ENCODE measurements around the gene GRIK3.

The GRIK3 gene

GRCh38 chr1:36963006-36963405 lies 71.3 kb downstream of the GRIK3 start:
- Histone ChIP-seq H2BK120ac (ENCODE audit: low read depth, low read length) (no peak overlapping the region), H2AK5ac (ENCODE audit: low read length) (no peak overlapping the region), H3K4me1 (ENCODE audit: control insufficient read depth, low read depth, low read length) (no peaks in the 10 kb centered on the region), H4K8ac (ENCODE audit: low read depth, low read length) (no peak overlapping the region), H3K27me3 (ENCODE audit: insufficient read depth, low read length, poor library complexity) (no peaks in the 10 kb centered on the region), H2BK5ac (ENCODE audit: low read length) (no peak overlapping the region), H3K4me2 (ENCODE audit: low read length) (no peak overlapping the region), H3K23ac (ENCODE audit: low read length) (no peak overlapping the region), H3K18ac (ENCODE audit: low read length) (no peak overlapping the region), H3K56ac (ENCODE audit: low read length) (no peak overlapping the region), H3K79me1 (ENCODE audit: low read length) (no peaks in the 10 kb centered on the region), H4K5ac (ENCODE audit: low read length) (no peak overlapping the region), H3K4ac (ENCODE audit: low read depth, low read length) (no peak overlapping the region), H3K36me3 (ENCODE audit: control insufficient read depth, insufficient read depth, low read length) (no peaks in the 10 kb centered on the region), H2BK15ac (replicated peaks; ENCODE audit: low read depth) (no peak overlapping the region), H3K9ac (ENCODE audit: low read length) (no peak overlapping the region), H3K27ac (ENCODE audit: low read depth, low read length) (no peak overlapping the region), H3K4me3 (ENCODE audit: low read length) (no peak overlapping the region), H3K79me2 (ENCODE audit: control insufficient read depth, insufficient read depth, low read length) (no peaks in the 10 kb centered on the region)
- no CpG with 5 or more reads among the region's 11 CpGs for WGBS (ENCODE audit: extremely low coverage, insufficient coverage, low lambda C conversion rate)
- DNase-seq: no peak

DNA sequence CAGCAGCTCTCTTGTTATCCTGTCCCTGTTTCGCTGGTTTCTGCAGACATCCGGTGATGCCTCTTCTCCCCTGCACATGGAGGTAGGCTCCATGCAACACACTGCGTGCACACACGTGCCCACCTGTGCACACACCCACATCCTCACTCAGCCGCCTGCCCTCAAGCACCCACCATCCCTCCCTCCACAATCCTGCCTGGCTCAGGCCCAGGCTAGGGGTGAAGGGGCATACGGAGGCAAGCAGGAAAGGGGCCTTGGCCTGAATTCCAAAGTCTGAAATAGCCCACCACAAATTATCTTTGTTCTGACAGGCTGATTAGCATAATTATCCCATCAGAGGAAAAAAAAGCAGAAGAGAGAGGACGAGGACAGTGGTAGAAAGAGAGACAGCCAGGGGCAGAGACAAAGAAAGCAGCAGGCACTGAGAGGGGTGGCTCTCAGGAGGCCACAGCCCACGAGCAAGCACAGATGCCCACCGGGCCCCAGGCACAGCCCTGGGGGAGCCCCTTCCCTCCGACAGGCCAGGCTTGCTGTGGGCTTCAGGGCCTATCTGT lies 73.2 kb downstream of the GRIK3 start:
- Histone ChIP-seq H2AK5ac (ENCODE audit: low read length) (no peak overlapping the region), H3K4me1 (ENCODE audit: control insufficient read depth, low read depth, low read length) (no peaks in the 10 kb centered on the region), H3K4me3 (ENCODE audit: low read length) (no peak overlapping the region), H3K79me2 (ENCODE audit: control insufficient read depth, insufficient read depth, low read length) (no peaks in the 10 kb centered on the region), H3K18ac (ENCODE audit: low read length) (no peak overlapping the region), H3K4ac (ENCODE audit: low read depth, low read length) (no peak overlapping the region), H3K23ac (ENCODE audit: low read length) (no peak overlapping the region), H2BK15ac (replicated peaks; ENCODE audit: low read depth) (no peak overlapping the region), H3K9ac (ENCODE audit: low read length) (no peak overlapping the region), H3K56ac (ENCODE audit: low read length) (no peak overlapping the region), H3K27me3 (ENCODE audit: insufficient read depth, low read length, poor library complexity) (no peaks in the 10 kb centered on the region), H2BK5ac (ENCODE audit: low read length) (no peak overlapping the region), H4K8ac (ENCODE audit: low read depth, low read length) (no peak overlapping the region), H3K79me1 (ENCODE audit: low read length) (no peaks in the 10 kb centered on the region), H3K4me2 (ENCODE audit: low read length) (no peak overlapping the region), H3K27ac (ENCODE audit: low read depth, low read length) (no peak overlapping the region), H4K5ac (ENCODE audit: low read length) (no peak overlapping the region), H3K36me3 (ENCODE audit: control insufficient read depth, insufficient read depth, low read length) (no peaks in the 10 kb centered on the region), H2BK120ac (ENCODE audit: low read depth, low read length) (no peak overlapping the region)
- no CpG with 5 or more reads among the region's 10 CpGs for WGBS (ENCODE audit: extremely low coverage, insufficient coverage, low lambda C conversion rate)
- no peak for DNase-seq

DNA sequence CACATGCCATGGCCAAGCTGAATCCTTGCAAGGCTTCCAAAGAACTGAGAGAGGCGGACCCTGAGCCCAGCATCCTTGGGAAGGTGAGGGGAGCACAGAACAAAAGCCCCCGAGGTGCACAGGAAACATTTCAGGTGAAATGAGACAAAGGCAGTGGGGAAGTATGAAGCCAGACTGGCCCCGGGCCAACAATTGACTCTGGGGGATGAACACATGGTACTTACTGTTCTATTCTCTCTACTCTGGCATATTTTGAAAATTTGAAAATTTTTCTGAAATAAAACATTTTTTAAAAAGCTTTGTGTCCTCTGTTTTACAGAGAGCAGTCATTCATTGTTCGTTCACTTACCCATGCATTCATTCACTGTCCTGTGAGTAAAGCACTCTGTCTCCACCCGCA lies 77.7 kb downstream of the GRIK3 start:
- no peak overlapping the region for H3K56ac ChIP-seq (ENCODE audit: low read length)
- no peak for DNase-seq
- WGBS (ENCODE audit: extremely low coverage, insufficient coverage, low lambda C conversion rate): no CpG with 5 or more reads among the region's 5 CpGs
- no peaks in the 10 kb centered on the region for H3K36me3 ChIP-seq (ENCODE audit: control insufficient read depth, insufficient read depth, low read length)
- H3K27ac ChIP-seq (ENCODE audit: low read depth, low read length): no peak overlapping the region
- no peak overlapping the region for H3K4me2 ChIP-seq (ENCODE audit: low read length)
- H3K4me1 ChIP-seq (ENCODE audit: control insufficient read depth, low read depth, low read length): no peaks in the 10 kb centered on the region
- H2BK120ac ChIP-seq (ENCODE audit: low read depth, low read length): no peak overlapping the region
- H3K4ac ChIP-seq (ENCODE audit: low read depth, low read length): no peak overlapping the region
- no peak overlapping the region for H2BK5ac ChIP-seq (ENCODE audit: low read length)
- no peak overlapping the region for H4K8ac ChIP-seq (ENCODE audit: low read depth, low read length)
- H4K5ac ChIP-seq (ENCODE audit: low read length): no peak overlapping the region
- no peak overlapping the region for H3K9ac ChIP-seq (ENCODE audit: low read length)
- no peaks in the 10 kb centered on the region for H3K27me3 ChIP-seq (ENCODE audit: insufficient read depth, low read length, poor library complexity)
- no peak overlapping the region for H3K18ac ChIP-seq (ENCODE audit: low read length)
- H2BK15ac ChIP-seq (replicated peaks; ENCODE audit: low read depth): no peak overlapping the region
- H2AK5ac ChIP-seq (ENCODE audit: low read length): no peak overlapping the region
- H3K79me1 ChIP-seq (ENCODE audit: low read length): no peaks in the 10 kb centered on the region
- H3K79me2 ChIP-seq (ENCODE audit: control insufficient read depth, insufficient read depth, low read length): no peaks in the 10 kb centered on the region
- no peak overlapping the region for H3K23ac ChIP-seq (ENCODE audit: low read length)
- no peak overlapping the region for H3K4me3 ChIP-seq (ENCODE audit: low read length)

DNA sequence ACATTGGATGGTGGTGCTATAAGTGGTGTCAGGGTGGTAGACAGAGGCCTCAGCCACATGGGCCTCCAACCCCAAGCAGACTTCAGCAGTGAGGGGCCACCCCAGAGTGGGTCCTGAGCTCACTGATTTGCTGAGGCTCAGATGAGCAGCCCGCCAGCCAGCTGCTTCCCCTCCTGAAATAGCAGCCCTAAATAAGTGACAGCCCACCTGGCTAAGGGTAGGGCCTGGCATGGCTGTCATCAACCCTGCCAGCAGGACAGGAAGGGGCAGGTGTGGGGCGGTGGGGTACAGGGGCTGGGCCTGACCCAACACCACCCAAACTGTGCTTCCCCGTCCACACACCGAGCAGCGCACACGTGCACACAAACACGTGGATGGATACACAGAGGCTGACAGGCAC lies 79.3 kb downstream of the GRIK3 start:
- no peak overlapping the region for H3K4me3 ChIP-seq (ENCODE audit: low read length)
- no peak overlapping the region for H3K9ac ChIP-seq (ENCODE audit: low read length)
- H3K79me2 ChIP-seq (ENCODE audit: control insufficient read depth, insufficient read depth, low read length): no peaks in the 10 kb centered on the region
- no peak overlapping the region for H4K8ac ChIP-seq (ENCODE audit: low read depth, low read length)
- no peak overlapping the region for H4K5ac ChIP-seq (ENCODE audit: low read length)
- H2BK5ac ChIP-seq (ENCODE audit: low read length): no peak overlapping the region
- no CpG with 5 or more reads among the region's 7 CpGs for WGBS (ENCODE audit: extremely low coverage, insufficient coverage, low lambda C conversion rate)
- no peak overlapping the region for H2BK120ac ChIP-seq (ENCODE audit: low read depth, low read length)
- no peaks in the 10 kb centered on the region for H3K4me1 ChIP-seq (ENCODE audit: control insufficient read depth, low read depth, low read length)
- H3K18ac ChIP-seq (ENCODE audit: low read length): no peak overlapping the region
- H3K4me2 ChIP-seq (ENCODE audit: low read length): no peak overlapping the region
- H2BK15ac ChIP-seq (replicated peaks; ENCODE audit: low read depth): no peak overlapping the region
- DNase-seq: no peak
- no peak overlapping the region for H3K56ac ChIP-seq (ENCODE audit: low read length)
- no peak overlapping the region for H3K23ac ChIP-seq (ENCODE audit: low read length)
- no peak overlapping the region for H3K27ac ChIP-seq (ENCODE audit: low read depth, low read length)
- H3K4ac ChIP-seq (ENCODE audit: low read depth, low read length): no peak overlapping the region
- H2AK5ac ChIP-seq (ENCODE audit: low read length): no peak overlapping the region
- H3K36me3 ChIP-seq (ENCODE audit: control insufficient read depth, insufficient read depth, low read length): no peaks in the 10 kb centered on the region
- no peaks in the 10 kb centered on the region for H3K79me1 ChIP-seq (ENCODE audit: low read length)
- no peaks in the 10 kb centered on the region for H3K27me3 ChIP-seq (ENCODE audit: insufficient read depth, low read length, poor library complexity)

GRCh38 chr1:36953061-36953460 lies 81.3 kb downstream of the GRIK3 start:
- H4K8ac ChIP-seq (ENCODE audit: low read depth, low read length): no peak overlapping the region
- no peak overlapping the region for H4K5ac ChIP-seq (ENCODE audit: low read length)
- H2BK5ac ChIP-seq (ENCODE audit: low read length): no peak overlapping the region
- no peak for DNase-seq
- no peak overlapping the region for H3K56ac ChIP-seq (ENCODE audit: low read length)
- no peak overlapping the region for H3K9ac ChIP-seq (ENCODE audit: low read length)
- no peak overlapping the region for H3K4me3 ChIP-seq (ENCODE audit: low read length)
- no peak overlapping the region for H3K4ac ChIP-seq (ENCODE audit: low read depth, low read length)
- no peaks in the 10 kb centered on the region for H3K79me1 ChIP-seq (ENCODE audit: low read length)
- H3K18ac ChIP-seq (ENCODE audit: low read length): no peak overlapping the region
- no peak overlapping the region for H3K23ac ChIP-seq (ENCODE audit: low read length)
- no peaks in the 10 kb centered on the region for H3K36me3 ChIP-seq (ENCODE audit: control insufficient read depth, insufficient read depth, low read length)
- no CpG with 5 or more reads among the region's 5 CpGs for WGBS (ENCODE audit: extremely low coverage, insufficient coverage, low lambda C conversion rate)
- H2AK5ac ChIP-seq (ENCODE audit: low read length): no peak overlapping the region
- no peak overlapping the region for H2BK15ac ChIP-seq (replicated peaks; ENCODE audit: low read depth)
- no peaks in the 10 kb centered on the region for H3K27me3 ChIP-seq (ENCODE audit: insufficient read depth, low read length, poor library complexity)
- H3K79me2 ChIP-seq (ENCODE audit: control insufficient read depth, insufficient read depth, low read length): no peaks in the 10 kb centered on the region
- no peak overlapping the region for H3K27ac ChIP-seq (ENCODE audit: low read depth, low read length)
- H3K4me1 ChIP-seq (ENCODE audit: control insufficient read depth, low read depth, low read length): peaks cover 1% of the 10 kb centered on the region
- H2BK120ac ChIP-seq (ENCODE audit: low read depth, low read length): no peak overlapping the region
- H3K4me2 ChIP-seq (ENCODE audit: low read length): no peak overlapping the region

- Histone ChIP-seq H3K27me3 (ENCODE audit: insufficient read depth, low read length, poor library complexity) (no peaks in the 10 kb centered on the region), H3K79me2 (ENCODE audit: control insufficient read depth, insufficient read depth, low read length) (no peaks in the 10 kb centered on the region), H3K18ac (ENCODE audit: low read length) (no peak overlapping the region), H2BK5ac (ENCODE audit: low read length) (no peak overlapping the region), H3K4me2 (ENCODE audit: low read length) (no peak overlapping the region), H2BK15ac (replicated peaks; ENCODE audit: low read depth) (no peak overlapping the region), H3K56ac (ENCODE audit: low read length) (no peak overlapping the region), H3K9ac (ENCODE audit: low read length) (no peak overlapping the region), H3K4ac (ENCODE audit: low read depth, low read length) (no peak overlapping the region), H4K5ac (ENCODE audit: low read length) (no peak overlapping the region), H2AK5ac (ENCODE audit: low read length) (no peak overlapping the region), H3K36me3 (ENCODE audit: control insufficient read depth, insufficient read depth, low read length) (no peaks in the 10 kb centered on the region), H3K23ac (ENCODE audit: low read length) (no peak overlapping the region), H4K8ac (ENCODE audit: low read depth, low read length) (no peak overlapping the region), H3K4me3 (ENCODE audit: low read length) (no peak overlapping the region), H3K27ac (ENCODE audit: low read depth, low read length) (no peak overlapping the region), H3K79me1 (ENCODE audit: low read length) (no peaks in the 10 kb centered on the region), H3K4me1 (ENCODE audit: control insufficient read depth, low read depth, low read length) (peaks cover 9% of the 10 kb centered on the region), H2BK120ac (ENCODE audit: low read depth, low read length) (no peak overlapping the region)
- WGBS (ENCODE audit: extremely low coverage, insufficient coverage, low lambda C conversion rate): 100% methylated on average over 1 of the region's 5 CpGs
- no peak for DNase-seq
Observed at GRCh38 chr1:36951761-36952160, 82.6 kb downstream of the GRIK3 start.

All from mesendoderm (in vitro differentiated cells).